DND-41 (cell line): ENCODE data around the gene ACTA2.

Experiments used
- EZH2 ChIP-seq: IDR thresholded peaks from 3 replicates; pipeline ENCODE4 v1.6.1; 2012; ENCODE audit warnings: borderline replicate concordance, low read depth, mild to moderate bottlenecking, moderate library complexity, low read length, inconsistent platforms; ENCODE audit not compliant: severe bottlenecking
- TF ChIP-seq, protein P1 (sequence below): IDR thresholded peaks from 2 replicates; pipeline ENCODE4 v1.5.1; 2012; ENCODE audit warnings: borderline replicate concordance, low read length, moderate library complexity, mild to moderate bottlenecking; ENCODE audit not compliant: poor library complexity, severe bottlenecking; ENCODE audit errors: extremely low read depth

GRCh38 chr10:88991899-88992320 is 39.3 kb upstream of the ACTA2 start:
- TF ChIP-seq, protein P1, sequence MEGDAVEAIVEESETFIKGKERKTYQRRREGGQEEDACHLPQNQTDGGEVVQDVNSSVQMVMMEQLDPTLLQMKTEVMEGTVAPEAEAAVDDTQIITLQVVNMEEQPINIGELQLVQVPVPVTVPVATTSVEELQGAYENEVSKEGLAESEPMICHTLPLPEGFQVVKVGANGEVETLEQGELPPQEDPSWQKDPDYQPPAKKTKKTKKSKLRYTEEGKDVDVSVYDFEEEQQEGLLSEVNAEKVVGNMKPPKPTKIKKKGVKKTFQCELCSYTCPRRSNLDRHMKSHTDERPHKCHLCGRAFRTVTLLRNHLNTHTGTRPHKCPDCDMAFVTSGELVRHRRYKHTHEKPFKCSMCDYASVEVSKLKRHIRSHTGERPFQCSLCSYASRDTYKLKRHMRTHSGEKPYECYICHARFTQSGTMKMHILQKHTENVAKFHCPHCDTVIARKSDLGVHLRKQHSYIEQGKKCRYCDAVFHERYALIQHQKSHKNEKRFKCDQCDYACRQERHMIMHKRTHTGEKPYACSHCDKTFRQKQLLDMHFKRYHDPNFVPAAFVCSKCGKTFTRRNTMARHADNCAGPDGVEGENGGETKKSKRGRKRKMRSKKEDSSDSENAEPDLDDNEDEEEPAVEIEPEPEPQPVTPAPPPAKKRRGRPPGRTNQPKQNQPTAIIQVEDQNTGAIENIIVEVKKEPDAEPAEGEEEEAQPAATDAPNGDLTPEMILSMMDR = no peak
- no peak for TF ChIP-seq EZH2
